K562 (cell line): ENCODE data around the gene CDK4. TPM values are rescaled to one million over a fixed set of nuclear protein-coding genes. Genes with fewer than 3 reads are reported as not detected.
A peak's percentile ranks its signal among the peaks of the same experiment; 100 is the strongest.

ENCODE experiments used
- BRF2 ChIP-seq: IDR thresholded peaks from 3 replicates; pipeline ENCODE4 v1.6.1; 2011; ENCODE audit warnings: borderline replicate concordance, mild to moderate bottlenecking; ENCODE audit not compliant: insufficient read length, insufficient read depth
- EHMT2 ChIP-seq: fragments of 450-650 bp; IDR thresholded peaks from 2 replicates; pipeline ENCODE4 v1.6.1; 2018; ENCODE audit warnings: antibody characterized with exemption
- HNRNPL ChIP-seq: fragments of 200-400 bp; formaldehyde crosslinking; IDR thresholded peaks from 2 replicates; pipeline ENCODE4 v1.6.1; 2017; ENCODE audit warnings: low read depth, mild to moderate bottlenecking, low read length
- HSF4 ChIP-seq: fragments of 250-450 bp; sonication (Bioruptor Pico); IDR thresholded peaks from 2 replicates; pipeline ENCODE4 v2.1.2; 2022; ENCODE audit warnings: mild to moderate bottlenecking, moderate library complexity, borderline replicate concordance
- MYBL2 ChIP-seq, 2 experiments: fragments of 450-650 bp in 1 of 2; sonication (generic) in 1 of 2; formaldehyde crosslinking in 1 of 2; IDR thresholded peaks; 2 replicates each; pipeline versions ENCODE4 v1.6.1 to v1.8.1; 2017 to 2022; ENCODE audit warnings: borderline replicate concordance in 1 of 2, inconsistent platforms in 1 of 2, low read depth in 1 of 2, mild to moderate bottlenecking in 1 of 2, missing genetic modification reagents in 1 of 2, moderate library complexity in 1 of 2
- PCBP1 ChIP-seq: fragments of 200-400 bp; formaldehyde crosslinking; IDR thresholded peaks from 2 replicates; pipeline ENCODE4 v1.6.1; 2018; ENCODE audit warnings: mild to moderate bottlenecking, low read depth, low read length; ENCODE audit not compliant: poor library complexity, severe bottlenecking
- SNRNP70 ChIP-seq: fragments of 200-400 bp; formaldehyde crosslinking; optimal IDR thresholded peaks from 2 replicates; pipeline ENCODE3; 2017; ENCODE audit warnings: low read depth, low read length
- SUPT5H ChIP-seq: fragments of 450-650 bp; IDR thresholded peaks from 2 replicates; pipeline ENCODE4 v1.6.1; 2016
- TAF15 ChIP-seq: fragments of 200-400 bp; formaldehyde crosslinking; IDR thresholded peaks from 2 replicates; pipeline ENCODE4 v1.6.1; 2017; ENCODE audit warnings: mild to moderate bottlenecking, low read depth, low read length, moderate library complexity
- TOE1 ChIP-seq, 2 experiments: fragments of 450-650 bp in 1 of 2; sonication (generic) in 1 of 2; formaldehyde crosslinking in 1 of 2; IDR thresholded peaks; 2 replicates each; pipeline versions ENCODE4 v1.7.1 to v1.8.0; 2016 to 2022; ENCODE audit warnings: borderline replicate concordance in 2 of 2, mild to moderate bottlenecking in 2 of 2, antibody characterized with exemption in 1 of 2, inconsistent platforms in 1 of 2, low read depth in 1 of 2, missing genetic modification reagents in 1 of 2, moderate library complexity in 1 of 2
- ZNF311 ChIP-seq: fragments of 250-450 bp; sonication (Bioruptor Pico); IDR thresholded peaks from 2 replicates; pipeline ENCODE4 v1.4.0; 2020; ENCODE audit warnings: mild to moderate bottlenecking, moderate library complexity
- ZNF41 ChIP-seq: fragments of 250-450 bp; sonication (Bioruptor Pico); conservative IDR thresholded peaks from 2 replicates; pipeline ENCODE4 v1.4.0; 2020; ENCODE audit warnings: mild to moderate bottlenecking
- ZNF507 ChIP-seq: conservative IDR thresholded peaks from 2 replicates; pipeline ENCODE4 v1.6.1; 2017; ENCODE audit warnings: missing genetic modification characterization, missing compliant biosample characterization
- ZZZ3 ChIP-seq: fragments of 450-650 bp; IDR thresholded peaks from 2 replicates; pipeline ENCODE4 v1.6.1; 2016; ENCODE audit warnings: antibody characterized with exemption, mild to moderate bottlenecking, moderate library complexity
- polyA plus RNA-seq, 8 experiments: library from polyadenylated mRNA; depleted of rRNA in 4 of 8; stranded (reverse) in 5 of 8; unstranded in 3 of 8; fragments of >200 nt; fragmentation: Nextera tagmentation in 2 of 8; fragmentation: Illumina TruSeq in 1 of 8; extraction: Ambion mirVana in 2 of 8; extraction: Trizol in 1 of 8; gene quantifications; 2 replicates each; pipeline versions ENCODE4 v1.2.1 to v1.2.3, GENCODE V29; 2011 to 2014; ENCODE audit warnings: inconsistent platforms in 1 of 8, missing spikeins in 1 of 8
- total RNA-seq, 7 experiments: library from RNA; depleted of rRNA in 6 of 7; stranded (reverse); fragments of >200 nt in 6 of 7; fragmentation: Illumina TruSeq in 2 of 7; extraction: Trizol in 2 of 7; gene quantifications; 2 replicates each; pipeline versions ENCODE4 v1.2.1 to v1.2.3, GENCODE V29; 2011 to 2021; ENCODE audit warnings: low replicate concordance in 1 of 7
- TF ChIP-seq, protein P1 (sequence below): fragments of 450-650 bp; IDR thresholded peaks from 2 replicates; pipeline ENCODE4 v1.7.1; 2018; ENCODE audit warnings: mild to moderate bottlenecking, low read depth; ENCODE audit not compliant: partially characterized antibody
- TF ChIP-seq, protein P2 (sequence below): IDR thresholded peaks from 2 replicates; pipeline ENCODE4 v1.6.1; 2012; ENCODE audit warnings: low read depth, low read length, improper control_type of control experiment, borderline replicate concordance
- TF ChIP-seq, protein P3 (sequence below): fragments of 250-450 bp; sonication (Bioruptor Pico); IDR thresholded peaks from 2 replicates; pipeline ENCODE4 v1.4.0; 2020; ENCODE audit warnings: borderline replicate concordance

CDK4 gene
- total and polyA plus RNA-seq, 9 of the 15 experiments (the other 6 are each of a cell fraction or from before 2014, with no cell fraction given), result 37.8 to 436 (median 238) TPM

DNA sequence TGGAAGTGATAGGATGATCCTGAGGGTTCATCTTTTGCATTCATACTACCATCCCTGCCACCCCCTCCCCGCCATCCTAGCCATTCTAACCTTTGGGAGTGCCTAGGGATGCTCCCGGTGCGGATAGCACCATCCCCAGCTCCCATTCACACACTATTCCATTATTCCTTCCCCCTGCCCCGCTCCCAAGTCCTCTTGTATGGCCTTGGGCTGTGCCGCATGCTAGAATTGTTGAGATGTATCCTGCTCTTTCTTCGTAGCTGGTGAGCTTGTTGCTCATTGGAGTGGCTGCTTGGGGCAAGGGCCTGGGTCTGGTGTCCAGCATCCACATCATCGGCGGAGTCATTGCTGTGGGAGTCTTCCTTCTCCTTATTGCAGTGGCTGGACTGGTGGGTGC, 6.6 kb downstream of the CDK4 start (continued):
- TF ChIP-seq SNRNP70 (peak; percentile 32), PCBP1 (no peak), ZNF311 (no peak), ZNF507 (tag) (no peak), ZNF41 (CRISPR knock-in tag) (no peak), TAF15 (no peak), HSF4 (CRISPR knock-in tag) (no peak), BRF2 (no peak), EHMT2 (no peak), TOE1 (IDR thresholded peaks at IDR 0.05; ENCODE audit: borderline replicate concordance) (no peak), TOE1 (CRISPR knock-in tag; IDR thresholded peaks at IDR 0.05; ENCODE audit: borderline replicate concordance, low read depth) (no peak), ZZZ3 (no peak), HNRNPL (no peak), SUPT5H (peak; percentile 74), MYBL2 (IDR thresholded peaks at IDR 0.05; ENCODE audit: low read depth) (no peak), MYBL2 (CRISPR knock-in tag; IDR thresholded peaks at IDR 0.05; ENCODE audit: borderline replicate concordance) (no peak)
- TF ChIP-seq, protein P1, sequence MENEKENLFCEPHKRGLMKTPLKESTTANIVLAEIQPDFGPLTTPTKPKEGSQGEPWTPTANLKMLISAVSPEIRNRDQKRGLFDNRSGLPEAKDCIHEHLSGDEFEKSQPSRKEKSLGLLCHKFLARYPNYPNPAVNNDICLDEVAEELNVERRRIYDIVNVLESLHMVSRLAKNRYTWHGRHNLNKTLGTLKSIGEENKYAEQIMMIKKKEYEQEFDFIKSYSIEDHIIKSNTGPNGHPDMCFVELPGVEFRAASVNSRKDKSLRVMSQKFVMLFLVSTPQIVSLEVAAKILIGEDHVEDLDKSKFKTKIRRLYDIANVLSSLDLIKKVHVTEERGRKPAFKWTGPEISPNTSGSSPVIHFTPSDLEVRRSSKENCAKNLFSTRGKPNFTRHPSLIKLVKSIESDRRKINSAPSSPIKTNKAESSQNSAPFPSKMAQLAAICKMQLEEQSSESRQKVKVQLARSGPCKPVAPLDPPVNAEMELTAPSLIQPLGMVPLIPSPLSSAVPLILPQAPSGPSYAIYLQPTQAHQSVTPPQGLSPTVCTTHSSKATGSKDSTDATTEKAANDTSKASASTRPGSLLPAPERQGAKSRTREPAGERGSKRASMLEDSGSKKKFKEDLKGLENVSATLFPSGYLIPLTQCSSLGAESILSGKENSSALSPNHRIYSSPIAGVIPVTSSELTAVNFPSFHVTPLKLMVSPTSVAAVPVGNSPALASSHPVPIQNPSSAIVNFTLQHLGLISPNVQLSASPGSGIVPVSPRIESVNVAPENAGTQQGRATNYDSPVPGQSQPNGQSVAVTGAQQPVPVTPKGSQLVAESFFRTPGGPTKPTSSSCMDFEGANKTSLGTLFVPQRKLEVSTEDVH, result peak; percentile 32
- TF ChIP-seq, protein P2, sequence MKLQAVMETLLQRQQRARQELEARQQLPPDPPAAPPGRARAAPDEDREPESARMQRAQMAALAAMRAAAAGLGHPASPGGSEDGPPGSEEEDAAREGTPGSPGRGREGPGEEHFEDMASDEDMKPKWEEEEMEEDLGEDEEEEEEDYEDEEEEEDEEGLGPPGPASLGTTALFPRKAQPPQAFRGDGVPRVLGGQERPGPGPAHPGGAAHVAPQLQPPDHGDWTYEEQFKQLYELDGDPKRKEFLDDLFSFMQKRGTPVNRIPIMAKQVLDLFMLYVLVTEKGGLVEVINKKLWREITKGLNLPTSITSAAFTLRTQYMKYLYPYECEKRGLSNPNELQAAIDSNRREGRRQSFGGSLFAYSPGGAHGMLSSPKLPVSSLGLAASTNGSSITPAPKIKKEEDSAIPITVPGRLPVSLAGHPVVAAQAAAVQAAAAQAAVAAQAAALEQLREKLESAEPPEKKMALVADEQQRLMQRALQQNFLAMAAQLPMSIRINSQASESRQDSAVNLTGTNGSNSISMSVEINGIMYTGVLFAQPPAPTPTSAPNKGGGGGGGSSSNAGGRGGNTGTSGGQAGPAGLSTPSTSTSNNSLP, result no peak
- TF ChIP-seq, protein P3, sequence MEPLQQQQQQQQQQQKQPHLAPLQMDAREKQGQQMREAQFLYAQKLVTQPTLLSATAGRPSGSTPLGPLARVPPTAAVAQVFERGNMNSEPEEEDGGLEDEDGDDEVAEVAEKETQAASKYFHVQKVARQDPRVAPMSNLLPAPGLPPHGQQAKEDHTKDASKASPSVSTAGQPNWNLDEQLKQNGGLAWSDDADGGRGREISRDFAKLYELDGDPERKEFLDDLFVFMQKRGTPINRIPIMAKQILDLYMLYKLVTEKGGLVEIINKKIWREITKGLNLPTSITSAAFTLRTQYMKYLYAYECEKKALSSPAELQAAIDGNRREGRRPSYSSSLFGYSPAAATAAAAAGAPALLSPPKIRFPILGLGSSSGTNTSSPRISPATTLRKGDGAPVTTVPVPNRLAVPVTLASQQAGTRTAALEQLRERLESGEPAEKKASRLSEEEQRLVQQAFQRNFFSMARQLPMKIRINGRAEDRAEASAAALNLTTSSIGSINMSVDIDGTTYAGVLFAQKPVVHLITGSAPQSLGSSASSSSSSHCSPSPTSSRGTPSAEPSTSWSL (CRISPR knock-in tag), result no peak
